EH (cell line): ENCODE data around the gene C19orf47.

Experiments
- DNase-seq: peaks from one replicate; pipeline ENCODE4 v3.0.0-alpha.2; 2015; ENCODE audit warnings: low read depth

Gene C19orf47

GRCh38 chr19:40315812-40316470 lies 32.3 kb downstream of the C19orf47 start:
- no peak for DNase-seq

- DNase-seq: no peak
Measured at GRCh38 chr19:40314656-40315055, 33.5 kb downstream of the C19orf47 start.

- DNase-seq: no peak
Measured at GRCh38 chr19:40313229-40313983, 34.8 kb downstream of the C19orf47 start.

DNA sequence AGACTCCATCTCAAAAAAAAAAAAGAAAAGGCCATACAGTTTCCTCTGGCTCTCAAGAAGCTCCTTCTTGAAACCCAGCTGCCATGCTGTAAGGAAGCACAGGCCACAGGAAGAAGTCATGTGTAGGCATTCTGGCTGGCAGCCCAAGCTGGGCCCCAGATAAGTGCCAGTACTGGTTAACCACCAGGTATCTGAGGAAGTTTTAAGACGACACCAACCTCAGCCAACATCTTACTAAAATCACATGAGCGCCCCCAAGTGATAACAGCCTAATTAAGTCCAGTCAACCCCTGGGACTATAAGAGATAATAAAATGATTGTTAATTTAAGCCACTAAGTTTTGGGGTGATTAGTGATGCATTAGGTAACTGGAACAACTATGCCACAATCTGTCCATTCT lies 35.7 kb downstream of the C19orf47 start:
- DNase-seq: no peak

DNA sequence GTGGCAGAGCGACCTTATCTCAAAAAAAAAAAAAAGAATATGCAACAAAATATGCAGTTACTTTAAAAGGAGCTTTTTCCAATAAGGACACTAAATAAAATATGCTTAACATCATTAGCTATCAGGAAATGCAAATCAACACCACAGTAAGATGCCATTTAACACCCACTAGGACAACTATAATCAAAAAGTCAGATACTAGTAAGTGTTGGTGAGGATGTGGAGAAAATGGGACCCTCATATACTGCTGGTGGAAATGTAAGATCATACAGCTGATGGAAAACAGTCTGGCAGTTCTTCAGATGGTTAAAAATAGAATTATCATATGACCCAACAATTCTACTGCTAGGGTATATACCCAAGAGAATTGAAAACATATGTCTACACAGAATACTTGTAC lies 38.5 kb downstream of the C19orf47 start:
- no peak for DNase-seq

DNA sequence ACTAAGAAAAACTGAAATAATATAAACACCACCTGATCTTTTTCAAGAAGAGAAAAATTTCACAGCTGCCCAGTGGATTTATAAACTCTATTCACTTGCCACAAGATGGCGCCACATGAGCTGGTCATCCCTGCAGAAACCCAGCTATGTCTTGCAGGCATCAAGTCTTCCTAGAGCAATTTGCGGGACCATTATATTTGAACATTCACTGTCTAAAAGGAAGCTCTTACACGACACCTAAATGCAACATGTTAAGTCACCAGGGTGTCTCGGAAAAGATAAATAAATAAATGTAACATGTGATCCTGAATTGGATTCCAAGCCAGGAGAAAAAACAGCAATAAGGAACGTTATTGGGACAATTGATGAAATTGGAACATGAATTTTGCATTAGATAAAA lies 42.8 kb downstream of the C19orf47 start:
- peak; percentile 85 for DNase-seq

DNA sequence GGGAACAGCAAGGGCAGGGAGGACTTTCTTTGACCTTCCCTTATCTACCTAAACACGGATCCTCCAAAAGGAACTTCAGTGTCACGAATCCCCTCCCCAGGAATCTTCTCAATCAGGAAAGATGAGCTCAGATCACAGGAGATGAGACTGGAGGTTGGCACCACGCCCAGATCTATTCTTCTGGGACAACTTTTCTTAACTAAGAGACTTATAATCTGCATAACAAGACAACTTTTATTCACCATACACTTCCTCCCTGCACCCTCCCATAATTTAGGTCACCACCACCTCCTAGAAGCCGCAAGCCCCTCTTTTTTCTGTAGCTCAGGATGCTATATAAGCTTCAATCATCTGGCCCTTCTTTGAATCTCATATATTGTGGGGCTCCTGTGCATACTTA lies 43.9 kb downstream of the C19orf47 start:
- DNase-seq: peak; percentile 10

GRCh38 chr19:40303765-40304164 lies 44.4 kb downstream of the C19orf47 start:
- DNase-seq: no peak

- no peak for DNase-seq
Measured at GRCh38 chr19:40302224-40303011, 45.8 kb downstream of the C19orf47 start.

DNA sequence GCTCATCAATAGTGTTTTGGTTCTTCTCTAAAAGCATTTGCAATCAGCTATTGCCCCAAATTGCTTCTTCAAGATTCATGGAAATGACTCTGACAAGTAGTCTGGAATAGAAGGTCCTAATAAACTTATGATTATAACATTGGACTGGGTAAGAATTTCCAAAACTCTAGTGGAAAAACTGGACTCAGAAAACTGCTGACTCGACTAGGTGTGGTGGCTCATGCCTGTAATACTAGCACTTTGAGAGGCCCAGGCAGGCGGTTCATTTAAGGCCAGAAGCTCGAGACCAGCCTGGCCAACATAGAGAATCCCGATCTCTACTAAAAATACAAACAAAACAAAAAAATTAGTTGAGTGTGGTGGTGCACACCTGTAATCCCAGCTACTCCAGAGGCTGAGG lies 47.5 kb downstream of the C19orf47 start:
- DNase-seq: no peak

GRCh38 chr19:40298026-40298425 lies 50.2 kb downstream of the C19orf47 start:
- no peak for DNase-seq

GRCh38 chr19:40294560-40294959 lies 53.6 kb downstream of the C19orf47 start:
- DNase-seq: no peak

GRCh38 chr19:40286971-40287421 lies 61.2 kb downstream of the C19orf47 start:
- no peak for DNase-seq

GRCh38 chr19:40286235-40286970 lies 61.8 kb downstream of the C19orf47 start:
- peak; percentile 20 for DNase-seq

- DNase-seq: peak; percentile 100
Measured at GRCh38 chr19:40285353-40286234, 62.6 kb downstream of the C19orf47 start.

GRCh38 chr19:40284501-40285352 lies 63.5 kb downstream of the C19orf47 start, which contains the start of gene AKT2:
AKT2 (minus strand) TSS chr19:40285345; CDS start chr19:40265267, 20,078 bp downstream.
- DNase-seq: peak; percentile 40

- no peak for DNase-seq
Measured at GRCh38 chr19:40284251-40284500, 64.0 kb downstream of the C19orf47 start.

GRCh38 chr19:40283414-40284250 lies 64.6 kb downstream of the C19orf47 start:
- peak; percentile 12 for DNase-seq

GRCh38 chr19:40282920-40283319 lies 65.3 kb downstream of the C19orf47 start:
- peak; percentile 70 for DNase-seq
